ENCODE results near the gene PROZ. TPM values are rescaled to one million over a fixed set of nuclear protein-coding genes. Genes with fewer than 3 reads are reported as not detected.
A peak's percentile ranks its signal among the peaks of the same experiment; 100 is the strongest.
"Not testable (repeated sequence)": the region's sequence is repeated elsewhere in the genome, so short reads cannot be mapped to it uniquely, and the experiment has no call there.

PROZ gene
- total RNA-seq, 2 experiments from 2014 or later, result not detected

- H3K4me1 Mint-ChIP-seq (ENCODE audit: low read depth), result no peaks in the 10 kb centered on the region
- H3K4me1 ChIP-seq (ENCODE audit: insufficient read depth, low read length), result peaks cover 24% of the 10 kb centered on the region
- POLR2A ChIA-PET, result interaction anchor here (0.6 to 1.2 kb wide), 2 partner anchors 65 to 99 kb away, joined by 3 to 5 read pairs; partner anchors contain the start of gene CUL4A
- H3K27me3 ChIP-seq (ENCODE audit: control insufficient read depth in 1 of 2, insufficient read depth in 2 of 2, low read length in 2 of 2), result peaks cover 13 to 19% of the 10 kb centered on the region in 2 experiments
- H3K9me3 Mint-ChIP-seq, result no peaks in the 10 kb centered on the region
- peak; percentile 71 for ATAC-seq (ENCODE audit: poor library complexity)
- H3K9me3 ChIP-seq (ENCODE audit: control insufficient read depth in 1 of 2, insufficient read depth in 1 of 2, low read length in 2 of 2), result no peaks in the 10 kb centered on the region
- H3K27me3 Mint-ChIP-seq, result peaks cover 4% of the 10 kb centered on the region
- H3K27ac Mint-ChIP-seq, result no peak overlapping the region
- no peak overlapping the region for H3K27ac ChIP-seq (ENCODE audit: low read depth in 1 of 2, low read length in 2 of 2)
- peak overlapping the region; percentile 25 for H3K4me3 Mint-ChIP-seq
- no peaks in the 10 kb centered on the region for H3K36me3 Mint-ChIP-seq (ENCODE audit: low read depth)
- intact Hi-C loops (cut with DNase I, micrococcal nuclease), result no loop called here
- no peak for TF ChIP-seq CTCF (IDR thresholded peaks at IDR 0.05)
- peak in 7 of 14 experiments; percentile 7 to 47 (median 18) for DNase-seq
- CTCF ChIA-PET, result no interaction called here
- H3K4me3 ChIP-seq (ENCODE audit: low read length), result peak overlapping the region; percentile 38
- H3K36me3 ChIP-seq (ENCODE audit: insufficient read depth, low read length), result no peaks in the 10 kb centered on the region
These were observed 48.2 kb upstream of the PROZ start for GRCh38 chr13:113110048-113110851.

GRCh38 chr13:113110852-113111315, 47.6 kb upstream of the PROZ start:
- H3K4me1 ChIP-seq (ENCODE audit: insufficient read depth, low read length), result peaks cover 24% of the 10 kb centered on the region
- Mint-ChIP-seq H3K9me3 (no peaks in the 10 kb centered on the region), H3K4me3 (no peak overlapping the region), H3K4me1 (ENCODE audit: low read depth) (no peaks in the 10 kb centered on the region), H3K36me3 (ENCODE audit: low read depth) (no peaks in the 10 kb centered on the region), H3K27ac (no peak overlapping the region), H3K27me3 (peaks cover 4% of the 10 kb centered on the region)
- TF ChIP-seq CTCF (IDR thresholded peaks at IDR 0.05), result no peak
- ATAC-seq (ENCODE audit: poor library complexity) (peak; percentile 24), DNase-seq (peak in 2 of 14 experiments; percentile 4 to 32)
- peak overlapping the region; percentile 38 for H3K4me3 ChIP-seq (ENCODE audit: low read length)
- intact Hi-C loops (cut with DNase I, micrococcal nuclease), result no loop called here
- POLR2A ChIA-PET, result interaction anchor here (0.6 kb wide), 1 partner anchor 65 kb away, joined by 3 read pairs; no protein-coding TSS in a partner anchor
- no peak overlapping the region for H3K27ac ChIP-seq (ENCODE audit: low read depth in 1 of 2, low read length in 2 of 2)
- H3K9me3 ChIP-seq (ENCODE audit: control insufficient read depth in 1 of 2, insufficient read depth in 1 of 2, low read length in 2 of 2), result no peaks in the 10 kb centered on the region
- no peaks in the 10 kb centered on the region for H3K36me3 ChIP-seq (ENCODE audit: insufficient read depth, low read length)
- CTCF ChIA-PET, result no interaction called here
- H3K27me3 ChIP-seq (ENCODE audit: control insufficient read depth in 1 of 2, insufficient read depth in 2 of 2, low read length in 2 of 2), result peaks cover 13 to 19% of the 10 kb centered on the region in 2 experiments

DNA sequence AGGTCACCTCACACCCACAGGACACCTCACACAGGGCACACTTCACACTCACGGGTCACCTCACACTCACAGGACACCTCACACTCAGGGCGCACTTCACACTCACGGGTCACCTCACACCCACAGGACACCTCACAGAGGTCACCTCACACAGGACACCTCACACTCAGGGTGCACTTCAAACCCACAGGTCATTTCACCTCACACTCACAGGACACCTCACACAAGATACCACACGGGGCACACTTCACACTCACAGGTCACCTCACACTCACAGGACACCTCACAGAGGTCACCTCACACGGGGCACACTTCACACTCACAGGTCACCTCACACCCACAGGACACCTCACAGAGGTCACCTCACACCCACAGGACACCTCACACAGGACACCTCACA, 46.6 kb upstream of the PROZ start:
- intact Hi-C loops (cut with DNase I, micrococcal nuclease); ATAC-seq (ENCODE audit: poor library complexity); H3K27ac ChIP-seq (ENCODE audit: low read depth in 1 of 2, low read length in 2 of 2); H3K9me3 ChIP-seq (ENCODE audit: control insufficient read depth in 1 of 2, insufficient read depth in 1 of 2, low read length in 2 of 2); H3K36me3 Mint-ChIP-seq (ENCODE audit: low read depth); H3K27ac Mint-ChIP-seq; H3K4me3 ChIP-seq (ENCODE audit: low read length); H3K9me3 Mint-ChIP-seq; H3K4me1 Mint-ChIP-seq (ENCODE audit: low read depth); CTCF ChIA-PET; POLR2A ChIA-PET; H3K4me3 Mint-ChIP-seq; H3K27me3 Mint-ChIP-seq; H3K36me3 ChIP-seq (ENCODE audit: insufficient read depth, low read length): not testable (repeated sequence)
- Histone ChIP-seq H3K4me1 (ENCODE audit: insufficient read depth, low read length) (peaks cover 24% of the 10 kb centered on the region), H3K27me3 (ENCODE audit: control insufficient read depth in 1 of 2, insufficient read depth in 2 of 2, low read length in 2 of 2) (peaks cover 13 to 19% of the 10 kb centered on the region in 2 experiments)
- peak in 1 of 14 experiments; percentile 25 for DNase-seq

DNA sequence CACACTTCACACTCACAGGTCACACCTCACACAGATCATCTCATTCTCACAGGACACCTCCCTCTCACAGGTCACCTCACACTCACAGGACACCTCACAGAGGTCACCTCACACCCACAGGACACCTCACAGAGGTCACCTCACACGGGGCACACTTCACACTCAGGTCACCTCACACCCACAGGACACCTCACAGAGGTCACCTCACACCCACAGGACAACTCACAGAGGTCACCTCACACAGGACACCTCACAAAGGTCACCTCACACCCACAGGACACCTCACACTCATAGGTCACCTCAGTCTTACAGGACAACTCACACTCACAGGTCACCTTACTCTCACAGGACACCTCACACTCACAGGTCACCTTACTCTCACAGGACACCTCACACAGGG, 46.0 kb upstream of the PROZ start:
- POLR2A ChIA-PET; H3K36me3 ChIP-seq (ENCODE audit: insufficient read depth, low read length); H3K27ac Mint-ChIP-seq; H3K36me3 Mint-ChIP-seq (ENCODE audit: low read depth); ATAC-seq (ENCODE audit: poor library complexity); CTCF ChIA-PET; intact Hi-C loops (cut with DNase I, micrococcal nuclease); H3K27ac ChIP-seq (ENCODE audit: low read depth in 1 of 2, low read length in 2 of 2); H3K27me3 Mint-ChIP-seq; H3K9me3 ChIP-seq (ENCODE audit: control insufficient read depth in 1 of 2, insufficient read depth in 1 of 2, low read length in 2 of 2); H3K4me1 Mint-ChIP-seq (ENCODE audit: low read depth); H3K9me3 Mint-ChIP-seq; H3K4me3 ChIP-seq (ENCODE audit: low read length); H3K4me3 Mint-ChIP-seq: not testable (repeated sequence)
- Histone ChIP-seq H3K27me3 (ENCODE audit: control insufficient read depth in 1 of 2, insufficient read depth in 2 of 2, low read length in 2 of 2) (peaks cover 13 to 19% of the 10 kb centered on the region in 2 experiments), H3K4me1 (ENCODE audit: insufficient read depth, low read length) (peaks cover 24% of the 10 kb centered on the region)
- DNase-seq, result peak in 1 of 14 experiments; percentile 24
